DOHH2 (cell line): ENCODE results near the gene KIF3B.
A peak's percentile ranks its signal among the peaks of the same experiment; 100 is the strongest.

Source experiments
- H3F3A ChIP-seq: fragments of 200-600 bp; sonication (generic), shearing (Covaris generic); 2 replicates; pipeline ENCODE4 v1.6.0; 2016; ENCODE audit warnings: antibody characterized with exemption, mild to moderate bottlenecking; ENCODE audit not compliant: control insufficient read depth, insufficient read depth
- H3K27ac ChIP-seq: fragments of 200-600 bp; sonication (generic); 2 replicates; pipeline ENCODE4 v1.5.1; 2014; ENCODE audit warnings: low read depth, mild to moderate bottlenecking, low read length, moderate library complexity
- H3K27me3 ChIP-seq: fragments of 200-600 bp; sonication (generic); 2 replicates; pipeline ENCODE4 v1.6.1; 2014; ENCODE audit warnings: mild to moderate bottlenecking, low read length, mixed read lengths; ENCODE audit not compliant: control insufficient read depth
- H3K36me3 ChIP-seq: fragments of 200-600 bp; sonication (generic); 2 replicates; pipeline ENCODE4 v1.6.1; 2014; ENCODE audit warnings: mild to moderate bottlenecking, low read length, moderate library complexity, mixed read lengths; ENCODE audit not compliant: control insufficient read depth
- H3K4me1 ChIP-seq: fragments of 200-600 bp; sonication (generic); 2 replicates; pipeline ENCODE4 v1.6.1; 2014; ENCODE audit warnings: mild to moderate bottlenecking, low read length, mixed read lengths; ENCODE audit not compliant: control insufficient read depth
- H3K4me2 ChIP-seq: fragments of 200-600 bp; sonication (generic); 2 replicates; pipeline ENCODE4 v1.6.0; 2014; ENCODE audit warnings: mild to moderate bottlenecking, low read length, moderate library complexity
- H3K4me3 ChIP-seq: fragments of 200-600 bp; sonication (generic); 2 replicates; pipeline ENCODE4 v1.5.1; 2014; ENCODE audit warnings: mild to moderate bottlenecking, low read length, mixed read lengths
- H3K79me2 ChIP-seq: fragments of 200-600 bp; sonication (generic); 2 replicates; pipeline ENCODE4 v1.6.1; 2014; ENCODE audit warnings: mild to moderate bottlenecking, low read length, mixed read lengths; ENCODE audit not compliant: control insufficient read depth
- H3K9me2 ChIP-seq: fragments of 200-600 bp; sonication (generic); replicated peaks from 2 replicates; pipeline ENCODE4 v1.6.1; 2014; ENCODE audit warnings: mild to moderate bottlenecking, low read length, mixed read lengths; ENCODE audit not compliant: control insufficient read depth
- H3K9me3 ChIP-seq: fragments of 200-600 bp; sonication (generic); 2 replicates; pipeline ENCODE4 v1.6.1; 2014; ENCODE audit warnings: antibody characterized with exemption, low read length, mixed read lengths; ENCODE audit not compliant: control insufficient read depth, insufficient read depth
- H4K20me1 ChIP-seq: fragments of 200-600 bp; sonication (generic); 2 replicates; pipeline ENCODE4 v1.6.0; 2014; ENCODE audit warnings: low read depth, mild to moderate bottlenecking, antibody characterized with exemption, low read length, moderate library complexity; ENCODE audit not compliant: control insufficient read depth, insufficient read depth
- CTCF ChIP-seq: fragments of 200-600 bp; sonication (generic); IDR thresholded peaks from one replicate; pipeline ENCODE4 v1.5.1; 2014; ENCODE audit warnings: antibody characterized with exemption, mild to moderate bottlenecking, low read depth, low read length; ENCODE audit not compliant: poor library complexity, severe bottlenecking
- EZH2phosphoT487 ChIP-seq: fragments of 200-600 bp; sonication (generic); IDR thresholded peaks from 2 replicates; pipeline ENCODE4 v1.6.1; 2017; ENCODE audit warnings: borderline replicate concordance, mild to moderate bottlenecking, antibody characterized with exemption, low read length, moderate library complexity, mixed read lengths

The KIF3B gene

DNA sequence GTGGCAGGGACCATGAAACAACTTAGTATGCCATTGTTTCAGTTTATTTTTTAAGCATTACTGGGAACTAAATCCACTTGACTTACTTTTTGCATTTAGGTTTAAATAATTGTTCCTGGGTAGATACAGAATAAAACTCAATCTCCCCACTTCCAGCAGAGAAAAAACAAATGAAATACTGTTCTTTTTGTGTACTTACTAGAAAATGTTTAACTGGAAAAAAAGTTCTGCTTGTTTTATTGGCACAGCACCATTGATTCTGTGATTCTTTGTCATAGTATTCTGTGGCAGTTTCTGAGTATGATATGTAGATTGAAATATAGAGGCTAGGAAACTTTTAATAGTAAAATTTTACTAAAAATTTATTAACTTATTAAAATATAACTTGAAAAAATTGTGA lies 90.9 kb downstream of the KIF3B start:
- peaks cover 12% of the 10 kb centered on the region; the same call in 1 of the 2 replicates for H3F3A ChIP-seq
- H3K36me3 ChIP-seq: peaks cover 66% of the 10 kb centered on the region
- TF ChIP-seq CTCF (no peak), EZH2phosphoT487 (no peak)
- peaks cover 94% of the 10 kb centered on the region for H3K79me2 ChIP-seq
- H4K20me1 ChIP-seq: peaks cover 31% of the 10 kb centered on the region
- H3K27me3 ChIP-seq: no peaks in the 10 kb centered on the region
- H3K27ac ChIP-seq: peak overlapping the region; percentile 25
- no peaks in the 10 kb centered on the region for H3K9me3 ChIP-seq
- H3K4me3 ChIP-seq: peak overlapping the region; percentile 17; the same call in 1 of the 2 replicates
- peak overlapping the region; percentile 59 for H3K4me2 ChIP-seq
- H3K4me1 ChIP-seq: peaks cover 61% of the 10 kb centered on the region
- no peaks in the 10 kb centered on the region for H3K9me2 ChIP-seq

GRCh38 chr20:32368925-32369324 lies 91.5 kb downstream of the KIF3B start:
- Histone ChIP-seq H3K79me2 (peaks cover 91% of the 10 kb centered on the region), H3F3A (peaks cover 12% of the 10 kb centered on the region; the same call in 1 of the 2 replicates), H3K9me3 (no peaks in the 10 kb centered on the region), H4K20me1 (peaks cover 25% of the 10 kb centered on the region), H3K4me2 (peak overlapping the region; percentile 59), H3K4me3 (peak overlapping the region; percentile 36), H3K36me3 (peaks cover 71% of the 10 kb centered on the region), H3K27ac (peak overlapping the region; percentile 25; the same call in 1 of the 2 replicates), H3K4me1 (peaks cover 55% of the 10 kb centered on the region), H3K9me2 (no peaks in the 10 kb centered on the region), H3K27me3 (no peaks in the 10 kb centered on the region)
- TF ChIP-seq CTCF (no peak), EZH2phosphoT487 (no peak)

DNA sequence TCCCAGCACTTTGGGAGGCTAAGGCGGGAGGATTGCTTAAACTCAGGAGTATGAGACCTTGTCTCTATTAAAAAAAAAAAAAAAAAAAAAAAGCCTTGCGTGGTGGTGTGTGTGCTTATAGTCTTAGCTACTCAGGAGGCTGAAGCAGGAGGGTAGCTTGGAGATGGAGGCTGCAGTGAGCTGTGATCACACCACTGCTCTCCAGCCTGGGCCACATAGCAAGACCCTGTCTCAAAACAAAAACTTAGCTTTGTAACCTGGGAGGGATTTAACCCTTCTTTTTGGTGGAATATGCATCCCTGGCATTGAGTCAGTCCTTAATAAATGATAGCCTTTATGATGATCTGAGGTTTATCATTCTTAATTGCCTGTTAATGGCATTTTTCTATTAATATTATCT lies 93.4 kb downstream of the KIF3B start:
- no peaks in the 10 kb centered on the region for H3K9me2 ChIP-seq

More for the DNA sequence above, 93.4 kb downstream of the KIF3B start:
- Histone ChIP-seq H3K9me3 (no peaks in the 10 kb centered on the region), H3K27ac (no peak overlapping the region), H3K27me3 (no peaks in the 10 kb centered on the region), H3K36me3 (peaks cover 85% of the 10 kb centered on the region), H3K4me3 (no peak overlapping the region), H3K4me2 (no peak overlapping the region), H3F3A (0 out of 2 replicates have a peak, but pooled peaks cover 10% of the 10 kb centered on the region), H4K20me1 (peaks cover 11% of the 10 kb centered on the region), H3K4me1 (peaks cover 36% of the 10 kb centered on the region), H3K79me2 (peaks cover 81% of the 10 kb centered on the region)
- TF ChIP-seq EZH2phosphoT487 (no peak), CTCF (no peak)
